ENCODE measurements around the gene P2RY11.

Gene P2RY11

DNA sequence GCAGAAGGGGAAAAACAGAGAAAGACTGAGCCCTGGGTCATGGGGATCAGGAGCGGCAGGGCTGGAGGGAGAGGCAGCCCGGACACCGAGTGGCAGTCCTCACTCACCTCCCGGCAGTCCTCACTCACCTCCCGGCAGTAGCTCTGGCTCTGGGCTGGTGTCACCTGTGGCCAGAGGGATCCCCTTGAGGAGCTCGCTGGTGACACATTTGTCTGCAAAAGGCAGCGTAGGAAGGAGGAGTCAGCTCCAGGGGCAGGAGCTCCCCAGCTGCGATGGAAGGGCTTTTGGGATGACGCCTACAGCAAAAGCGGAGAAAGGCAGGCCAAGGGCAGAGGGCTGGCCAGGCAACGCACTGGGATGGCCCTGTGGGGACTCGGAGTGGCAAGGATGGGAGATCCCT lies 7.5 kb downstream of the P2RY11 start:
- Histone ChIP-seq H3K27me3 (ENCODE audit: control insufficient read depth, insufficient read depth, low read length) (no peaks in the 10 kb centered on the region), H3K9ac (peak overlapping the region; percentile 56), H3K36me3 (ENCODE audit: control insufficient read depth, insufficient read depth, low read length) (no peaks in the 10 kb centered on the region), H3K27ac (peak overlapping the region; percentile 40), H3K4me1 (no peaks in the 10 kb centered on the region), H2AFZ (no peak overlapping the region), H3K4me2 (ENCODE audit: low read length) (peak overlapping the region; percentile 82), H3K79me2 (peaks cover 3% of the 10 kb centered on the region), H3K9me3 (ENCODE audit: control insufficient read depth, low read length) (no peaks in the 10 kb centered on the region), H3K4me3 (ENCODE audit: low read depth, low read length) (peak overlapping the region; percentile 94)
- TF ChIP-seq CTCF (IDR thresholded peaks at IDR 0.05) = no peak

DNA sequence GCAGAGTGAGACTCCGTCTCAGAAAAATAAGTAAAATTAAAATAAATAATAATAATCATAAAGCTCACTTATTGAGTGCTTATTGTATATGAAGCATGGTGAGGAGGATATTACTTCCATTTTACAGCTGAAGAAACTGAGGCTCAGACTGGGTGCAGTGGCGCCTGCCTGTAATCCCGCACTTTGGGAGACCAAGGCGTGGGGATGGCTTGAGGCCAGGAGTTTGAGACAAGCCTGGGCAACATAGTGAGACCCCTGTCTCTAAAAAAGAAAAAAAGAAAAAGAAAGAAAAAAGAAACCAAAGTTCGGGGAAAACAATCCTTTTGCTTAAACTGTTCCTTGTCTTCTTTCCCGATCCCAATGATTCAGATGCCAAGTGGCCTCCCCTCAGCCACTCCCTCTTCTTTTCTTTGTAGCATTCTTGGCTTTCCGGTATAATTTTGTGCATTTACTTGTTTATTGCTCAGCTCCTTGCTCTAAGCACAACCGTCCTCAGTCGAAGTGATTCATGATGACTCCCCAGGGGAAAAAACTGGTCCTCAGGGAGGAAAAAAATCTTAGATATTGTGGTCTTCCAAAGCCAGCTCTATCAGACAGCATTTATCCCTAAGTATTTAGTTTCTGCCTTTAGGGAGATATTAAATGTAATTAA lies 9.2 kb downstream of the P2RY11 start:
- Histone ChIP-seq H3K27ac (no peak overlapping the region), H3K4me2 (ENCODE audit: low read length) (no peak overlapping the region), H3K4me3 (ENCODE audit: low read depth, low read length) (no peak overlapping the region), H3K4me1 (no peaks in the 10 kb centered on the region), H3K79me2 (peaks cover 3% of the 10 kb centered on the region), H3K36me3 (ENCODE audit: control insufficient read depth, insufficient read depth, low read length) (no peaks in the 10 kb centered on the region), H3K9ac (no peak overlapping the region), H3K9me3 (ENCODE audit: control insufficient read depth, low read length) (no peaks in the 10 kb centered on the region), H2AFZ (no peak overlapping the region), H3K27me3 (ENCODE audit: control insufficient read depth, insufficient read depth, low read length) (no peaks in the 10 kb centered on the region)
- TF ChIP-seq CTCF (IDR thresholded peaks at IDR 0.05) = no peak

- no peaks in the 10 kb centered on the region for H3K27me3 ChIP-seq (ENCODE audit: control insufficient read depth, insufficient read depth, low read length)
- no peak overlapping the region for H3K27ac ChIP-seq
- no peaks in the 10 kb centered on the region for H3K36me3 ChIP-seq (ENCODE audit: control insufficient read depth, insufficient read depth, low read length)
- H3K79me2 ChIP-seq = peaks cover 3% of the 10 kb centered on the region
- no peak overlapping the region for H3K4me2 ChIP-seq (ENCODE audit: low read length)
- no peaks in the 10 kb centered on the region for H3K4me1 ChIP-seq
- no peak overlapping the region for H3K4me3 ChIP-seq (ENCODE audit: low read depth, low read length)
- H2AFZ ChIP-seq = no peak overlapping the region
- no peaks in the 10 kb centered on the region for H3K9me3 ChIP-seq (ENCODE audit: control insufficient read depth, low read length)
- no peak for TF ChIP-seq CTCF (IDR thresholded peaks at IDR 0.05)
- H3K9ac ChIP-seq = no peak overlapping the region
Observed at GRCh38 chr19:10122045-10122444, 10.6 kb downstream of the P2RY11 start.

DNA sequence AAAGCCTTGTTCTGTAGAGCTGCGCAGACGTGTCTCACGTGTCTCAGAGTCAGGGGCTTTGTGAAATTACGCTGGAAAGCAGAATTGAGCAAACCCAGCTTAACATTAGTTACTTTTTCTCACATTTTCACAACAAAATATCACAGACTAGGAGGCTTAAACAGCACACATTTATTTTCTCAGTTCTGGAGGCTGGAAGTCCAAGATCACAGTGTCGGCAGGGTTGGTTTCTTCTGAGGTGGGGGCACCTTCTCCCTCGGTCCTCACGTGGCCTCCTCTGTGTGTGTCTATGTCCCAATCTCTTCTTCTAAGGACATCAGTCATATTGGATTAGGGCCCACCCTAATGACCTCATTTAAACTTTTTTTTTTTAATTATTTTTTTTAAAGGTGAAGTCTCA lies 12.9 kb downstream of the P2RY11 start:
- H3K27me3 ChIP-seq (ENCODE audit: control insufficient read depth, insufficient read depth, low read length) = no peaks in the 10 kb centered on the region
- H3K36me3 ChIP-seq (ENCODE audit: control insufficient read depth, insufficient read depth, low read length) = no peaks in the 10 kb centered on the region
- H2AFZ ChIP-seq = no peak overlapping the region
- no peak overlapping the region for H3K9ac ChIP-seq
- no peaks in the 10 kb centered on the region for H3K79me2 ChIP-seq
- H3K4me1 ChIP-seq = no peaks in the 10 kb centered on the region
- no peaks in the 10 kb centered on the region for H3K9me3 ChIP-seq (ENCODE audit: control insufficient read depth, low read length)
- no peak overlapping the region for H3K4me2 ChIP-seq (ENCODE audit: low read length)
- H3K4me3 ChIP-seq (ENCODE audit: low read depth, low read length) = no peak overlapping the region
- no peak overlapping the region for H3K27ac ChIP-seq
- no peak for TF ChIP-seq CTCF (IDR thresholded peaks at IDR 0.05)

GRCh38 chr19:10126213-10126639 lies 14.7 kb downstream of the P2RY11 start:
- Histone ChIP-seq H3K27ac (no peak overlapping the region), H3K4me2 (ENCODE audit: low read length) (no peak overlapping the region), H3K9ac (no peak overlapping the region), H3K4me1 (no peaks in the 10 kb centered on the region), H3K9me3 (ENCODE audit: control insufficient read depth, low read length) (no peaks in the 10 kb centered on the region), H2AFZ (no peak overlapping the region), H3K79me2 (no peaks in the 10 kb centered on the region), H3K36me3 (ENCODE audit: control insufficient read depth, insufficient read depth, low read length) (no peaks in the 10 kb centered on the region), H3K4me3 (ENCODE audit: low read depth, low read length) (no peak overlapping the region), H3K27me3 (ENCODE audit: control insufficient read depth, insufficient read depth, low read length) (no peaks in the 10 kb centered on the region)
- TF ChIP-seq CTCF (IDR thresholded peaks at IDR 0.05) = no peak
